BJ (cell line): ENCODE measurements around the gene CASP4. TPM values are rescaled to one million over a fixed set of nuclear protein-coding genes. Genes with fewer than 3 reads are reported as not detected.

ENCODE experiments used
- CTCF ChIA-PET: fragments of 350-600 bp; formaldehyde crosslinking; extraction: SDS; loops from one replicate; lab custom pipeline; 2021; ENCODE audit warnings: antibody characterized with exemption, inconsistent platforms; lab: Yijun Ruan, JAX
- POLR2A ChIA-PET: fragments of 300-600 bp; sonication (Branson Sonifier 250); formaldehyde crosslinking; extraction: SDS; loops from one replicate; lab custom pipeline; 2021; ENCODE audit warnings: antibody characterized with exemption; lab: Charles Lee
- DNase-seq: peaks from one replicate; pipeline ENCODE4 v3.0.0-alpha.2; 2011; ENCODE audit warnings: low read depth
- H3K27me3 ChIP-seq: 2 replicates; pipeline ENCODE4 v1.6.0; 2011; ENCODE audit warnings: low read length; ENCODE audit not compliant: control insufficient read depth, insufficient read depth
- H3K36me3 ChIP-seq: 2 replicates; pipeline ENCODE4 v1.5.1; 2011; ENCODE audit warnings: low read length; ENCODE audit not compliant: control insufficient read depth, insufficient read depth
- H3K4me3 ChIP-seq: 2 replicates; pipeline ENCODE4 v1.5.1; 2011; ENCODE audit warnings: low read depth, mild to moderate bottlenecking, control low read depth, low read length
- CTCF ChIP-seq: IDR thresholded peaks from 2 replicates; pipeline ENCODE4 v1.5.1; 2011; ENCODE audit warnings: low read depth, mild to moderate bottlenecking, control low read depth, inconsistent platforms, low read length, moderate library complexity; ENCODE audit not compliant: insufficient read depth
- polyA plus RNA-seq: library from polyadenylated mRNA; depleted of rRNA; stranded (reverse); fragments of >200 nt; gene quantifications from 2 replicates; pipeline ENCODE4 v1.2.3, GENCODE V29; 2011; rRNA removed

The CASP4 gene
- polyA plus RNA-seq, 1 experiment, result 87.7 TPM

DNA sequence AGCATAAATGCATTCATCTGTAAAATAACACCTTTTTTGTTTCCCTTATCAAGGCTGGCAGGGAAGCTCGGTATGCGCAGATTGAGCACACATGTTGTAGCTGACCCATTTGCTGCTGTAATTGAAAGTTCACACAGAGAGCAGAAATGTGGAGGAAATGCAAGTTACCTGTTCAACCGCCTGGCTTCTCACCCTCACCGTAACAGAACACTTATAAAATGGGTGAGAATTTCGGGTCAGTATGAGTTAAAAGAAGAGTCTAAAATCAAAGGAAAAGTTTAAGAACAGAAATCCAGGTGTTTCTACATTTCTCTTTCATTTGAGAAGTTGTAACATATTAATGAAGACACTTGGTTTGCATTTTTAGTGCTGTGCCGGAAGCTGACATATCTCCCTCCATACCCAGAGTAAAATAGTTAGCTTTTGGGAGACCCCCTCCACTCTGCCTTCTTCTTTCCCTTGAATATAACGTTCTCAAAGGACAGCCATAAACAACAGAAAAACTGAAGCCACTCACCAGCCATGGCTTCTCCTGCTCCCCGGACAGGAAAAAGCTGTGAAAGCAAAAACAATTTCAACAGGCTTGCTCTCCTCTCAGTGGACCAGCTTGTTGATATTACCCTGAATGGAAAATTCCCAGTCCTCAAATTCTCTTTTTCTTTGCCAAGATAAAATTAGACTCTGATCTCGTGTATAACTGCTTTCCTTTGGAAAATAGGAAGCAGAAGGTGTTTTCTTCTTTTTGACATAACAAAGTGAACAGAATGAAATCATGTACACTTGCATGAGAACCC, 70.3 kb downstream of the CASP4 start, which contains the start of gene CASP12:
Gene CASP12, minus strand, starts transcription at position 570 of the 794 bp plus-strand sequence.
- ChIA-PET POLR2A (no interaction called here), CTCF (interaction anchor here (1.4 kb wide), 1 partner anchor 11 kb away, joined by 3 read pairs; no protein-coding TSS in a partner anchor)

GRCh38 chr11:104895634-104896033, 72.7 kb downstream of the CASP4 start:
- POLR2A ChIA-PET, result no interaction called here

More for the DNA sequence above, 70.3 kb downstream of the CASP4 start, which contains the start of gene CASP12:
- no peak for DNase-seq
- Histone ChIP-seq H3K4me3 (no peak within 1 kb of the TSS), H3K36me3 (no peaks in the 10 kb centered on the region), H3K27me3 (no peaks in the 10 kb centered on the region)
- TF ChIP-seq CTCF, result no peak

GRCh38 chr11:104893876-104894275, 74.5 kb downstream of the CASP4 start:
- Histone ChIP-seq H3K27me3 (no peaks in the 10 kb centered on the region), H3K4me3 (no peak overlapping the region), H3K36me3 (no peaks in the 10 kb centered on the region)
- no peak for TF ChIP-seq CTCF
- POLR2A ChIA-PET, result no interaction called here
- CTCF ChIA-PET, result interaction anchor here (0.7 kb wide), 1 partner anchor 1495 kb away, joined by 3 read pairs; no protein-coding TSS in a partner anchor
- no peak for DNase-seq

More at GRCh38 chr11:104895634-104896033, 72.7 kb downstream of the CASP4 start:
- Histone ChIP-seq H3K4me3 (no peak overlapping the region), H3K27me3 (no peaks in the 10 kb centered on the region), H3K36me3 (no peaks in the 10 kb centered on the region)
- no peak for DNase-seq
- CTCF ChIA-PET, result interaction anchor here (1.5 kb wide), 1 partner anchor 21 kb away, joined by 3 read pairs; no protein-coding TSS in a partner anchor
- no peak for TF ChIP-seq CTCF

Other genes starting within 250 kb of the CASP4 start
- gene CASP12, start 70.1 kb downstream of the CASP4 start, polyA plus RNA-seq, result not detected in 2 replicates
- not detected in 2 replicates for gene CASP5, start 54.6 kb upstream of the CASP4 start, polyA plus RNA-seq
- gene CASP1, start 66.6 kb upstream of the CASP4 start, polyA plus RNA-seq, result 5.1 and 15.4 TPM in 2 replicates
- 0.87 and 2.6 TPM in 2 replicates for gene CARD16, start 76.8 kb upstream of the CASP4 start, polyA plus RNA-seq
- not detected in 2 replicates for gene CARD18, start 171.2 kb upstream of the CASP4 start, polyA plus RNA-seq